Neural progenitor cell (in vitro differentiated cells): ENCODE measurements around the gene TPPP. TPM values are rescaled to one million over a fixed set of nuclear protein-coding genes. Genes with fewer than 3 reads are reported as not detected.

Experiments
- DNase-seq: peaks from one replicate; pipeline ENCODE4 v3.0.0-alpha.2; 2016; ENCODE audit warnings: low spot score
- H2AFZ ChIP-seq: fragments of 200-600 bp; sonication (generic); replicated peaks from 2 replicates; pipeline ENCODE4 v1.6.1; 2016; ENCODE audit warnings: antibody characterized with exemption
- H3F3A ChIP-seq: fragments of 200-600 bp; sonication (generic); 2 replicates; pipeline ENCODE4 v1.6.1; 2016; ENCODE audit warnings: antibody characterized with exemption, low read depth
- H3K27ac ChIP-seq: fragments of 200-600 bp; sonication (generic); 2 replicates; pipeline ENCODE4 v1.5.1; 2016; ENCODE audit warnings: mild to moderate bottlenecking
- H3K27me3 ChIP-seq: fragments of 200-600 bp; sonication (generic); 2 replicates; pipeline ENCODE4 v1.6.1; 2016; ENCODE audit warnings: mild to moderate bottlenecking, moderate library complexity
- H3K36me3 ChIP-seq: fragments of 200-600 bp; sonication (generic); 2 replicates; pipeline ENCODE4 v1.5.1; 2016
- H3K4me1 ChIP-seq: fragments of 200-600 bp; sonication (generic); 2 replicates; pipeline ENCODE4 v1.6.1; 2016; ENCODE audit warnings: mixed run types
- H3K4me2 ChIP-seq: fragments of 200-600 bp; sonication (generic); 2 replicates; pipeline ENCODE4 v1.6.1; 2016
- H3K4me3 ChIP-seq: fragments of 200-600 bp; sonication (generic); 2 replicates; pipeline ENCODE4 v1.5.1; 2016
- H3K79me2 ChIP-seq: fragments of 200-600 bp; sonication (generic); 2 replicates; pipeline ENCODE4 v1.6.1; 2016; ENCODE audit warnings: low read depth
- H3K9ac ChIP-seq: fragments of 200-600 bp; sonication (generic); 2 replicates; pipeline ENCODE4 v1.6.1; 2016
- H3K9me3 ChIP-seq: fragments of 200-600 bp; sonication (generic); 2 replicates; pipeline ENCODE4 v1.5.1; 2016; ENCODE audit warnings: low read depth
- H4K20me1 ChIP-seq: fragments of 200-600 bp; sonication (generic); 2 replicates; pipeline ENCODE4 v1.6.1; 2016; ENCODE audit warnings: low read depth
- H3K27ac Mint-ChIP-seq: 3 replicates; pipeline ENCODE4 v1.8.0; 2021; ENCODE audit warnings: mixed read lengths
- H3K27me3 Mint-ChIP-seq: 2 replicates; pipeline ENCODE4 v1.8.0; 2022; ENCODE audit warnings: low read depth, mild to moderate bottlenecking, inconsistent platforms, moderate library complexity, mixed read lengths; ENCODE audit not compliant: insufficient read depth
- H3K36me3 Mint-ChIP-seq: 3 replicates; pipeline ENCODE4 v1.8.0; 2021; ENCODE audit warnings: mixed read lengths
- H3K4me1 Mint-ChIP-seq: 3 replicates; pipeline ENCODE4 v1.8.0; 2021; ENCODE audit warnings: mixed read lengths
- H3K4me3 Mint-ChIP-seq: 3 replicates; pipeline ENCODE4 v1.8.0; 2021; ENCODE audit warnings: mild to moderate bottlenecking, moderate library complexity, mixed read lengths
- H3K9me3 Mint-ChIP-seq: 3 replicates; pipeline ENCODE4 v1.8.0; 2020; ENCODE audit warnings: mixed read lengths
- EZH2 ChIP-seq: fragments of 200-600 bp; sonication (generic); IDR thresholded peaks from 2 replicates; pipeline ENCODE4 v1.6.1; 2017; ENCODE audit warnings: antibody characterized with exemption, mild to moderate bottlenecking, moderate library complexity
- EZH2phosphoT487 ChIP-seq: fragments of 200-600 bp; sonication (generic); IDR thresholded peaks from 2 replicates; pipeline ENCODE4 v1.6.1; 2017; ENCODE audit warnings: antibody characterized with exemption
- total RNA-seq: library from RNA; depleted of rRNA; stranded (reverse); fragments of >200 nt; gene quantifications from 2 replicates; pipeline ENCODE4 v1.2.3, GENCODE V29; 2015; ENCODE audit warnings: low replicate concordance
- TF ChIP-seq, protein P1 (sequence below): fragments of 200-600 bp; sonication (generic); IDR thresholded peaks from 2 replicates; pipeline ENCODE4 v1.5.1; 2017; ENCODE audit warnings: antibody characterized with exemption, mild to moderate bottlenecking

TPPP gene
- total RNA-seq, 1 donor from 2014 or later, result not detected

DNA sequence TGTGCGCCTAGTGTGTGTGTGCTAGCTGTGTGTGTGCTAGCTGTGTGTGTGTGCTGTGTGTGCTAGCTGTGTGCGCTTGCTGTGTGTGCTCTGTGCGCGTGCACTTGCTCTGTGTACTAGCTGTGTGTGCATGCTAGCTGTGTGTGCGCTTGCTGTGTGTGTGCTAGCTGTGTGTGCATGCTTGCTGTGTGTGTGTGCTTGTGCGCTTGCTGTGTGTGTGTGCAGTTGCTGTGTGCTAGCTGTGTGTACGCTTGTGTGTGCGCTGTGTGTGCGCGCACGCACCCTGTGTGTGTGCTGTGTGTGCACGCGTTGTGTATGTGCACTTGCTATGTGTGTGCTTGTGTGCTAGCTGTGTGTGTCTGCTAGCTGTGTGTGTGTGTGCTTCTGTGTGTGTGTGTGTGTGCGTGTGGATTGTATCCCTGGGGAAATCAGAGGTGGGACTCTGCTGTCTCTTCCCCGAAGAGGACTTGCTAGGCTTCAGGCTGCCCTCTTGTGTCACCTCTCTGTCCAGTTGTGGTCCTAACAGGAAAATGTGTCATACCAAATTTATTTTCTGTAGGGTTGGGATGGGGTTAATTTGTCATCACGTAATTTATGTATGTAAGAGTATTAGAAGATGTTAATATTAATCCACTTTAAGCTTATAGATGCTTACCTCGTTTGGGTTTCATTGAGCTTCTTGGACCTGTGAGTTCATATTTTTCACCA lies 38.9 kb downstream of the TPPP start:
- H3K9ac ChIP-seq, result no peak overlapping the region
- peak overlapping the region; percentile 49 for H3K4me3 Mint-ChIP-seq
- H3K79me2 ChIP-seq, result no peaks in the 10 kb centered on the region
- no peak overlapping the region for H3K27ac ChIP-seq
- no peak overlapping the region for H3K4me2 ChIP-seq
- H3K9me3 Mint-ChIP-seq, result no peaks in the 10 kb centered on the region
- H3K36me3 Mint-ChIP-seq, result peaks cover 40% of the 10 kb centered on the region
- no peaks in the 10 kb centered on the region for H3K36me3 ChIP-seq
- H3K27me3 Mint-ChIP-seq, result peaks cover 5% of the 10 kb centered on the region
- H3K4me3 ChIP-seq, result no peak overlapping the region
- no peak overlapping the region for H3K27ac Mint-ChIP-seq
- H3F3A ChIP-seq, result no peaks in the 10 kb centered on the region
- no peaks in the 10 kb centered on the region for H3K9me3 ChIP-seq
- H3K4me1 ChIP-seq, result no peaks in the 10 kb centered on the region
- H3K27me3 ChIP-seq, result no peaks in the 10 kb centered on the region
- TF ChIP-seq EZH2 (no peak), EZH2phosphoT487 (no peak)
- TF ChIP-seq, protein P1, sequence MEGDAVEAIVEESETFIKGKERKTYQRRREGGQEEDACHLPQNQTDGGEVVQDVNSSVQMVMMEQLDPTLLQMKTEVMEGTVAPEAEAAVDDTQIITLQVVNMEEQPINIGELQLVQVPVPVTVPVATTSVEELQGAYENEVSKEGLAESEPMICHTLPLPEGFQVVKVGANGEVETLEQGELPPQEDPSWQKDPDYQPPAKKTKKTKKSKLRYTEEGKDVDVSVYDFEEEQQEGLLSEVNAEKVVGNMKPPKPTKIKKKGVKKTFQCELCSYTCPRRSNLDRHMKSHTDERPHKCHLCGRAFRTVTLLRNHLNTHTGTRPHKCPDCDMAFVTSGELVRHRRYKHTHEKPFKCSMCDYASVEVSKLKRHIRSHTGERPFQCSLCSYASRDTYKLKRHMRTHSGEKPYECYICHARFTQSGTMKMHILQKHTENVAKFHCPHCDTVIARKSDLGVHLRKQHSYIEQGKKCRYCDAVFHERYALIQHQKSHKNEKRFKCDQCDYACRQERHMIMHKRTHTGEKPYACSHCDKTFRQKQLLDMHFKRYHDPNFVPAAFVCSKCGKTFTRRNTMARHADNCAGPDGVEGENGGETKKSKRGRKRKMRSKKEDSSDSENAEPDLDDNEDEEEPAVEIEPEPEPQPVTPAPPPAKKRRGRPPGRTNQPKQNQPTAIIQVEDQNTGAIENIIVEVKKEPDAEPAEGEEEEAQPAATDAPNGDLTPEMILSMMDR, result no peak
- no peaks in the 10 kb centered on the region for H4K20me1 ChIP-seq
- H2AFZ ChIP-seq, result no peak overlapping the region
- DNase-seq, result no peak
- H3K4me1 Mint-ChIP-seq, result no peaks in the 10 kb centered on the region

DNA sequence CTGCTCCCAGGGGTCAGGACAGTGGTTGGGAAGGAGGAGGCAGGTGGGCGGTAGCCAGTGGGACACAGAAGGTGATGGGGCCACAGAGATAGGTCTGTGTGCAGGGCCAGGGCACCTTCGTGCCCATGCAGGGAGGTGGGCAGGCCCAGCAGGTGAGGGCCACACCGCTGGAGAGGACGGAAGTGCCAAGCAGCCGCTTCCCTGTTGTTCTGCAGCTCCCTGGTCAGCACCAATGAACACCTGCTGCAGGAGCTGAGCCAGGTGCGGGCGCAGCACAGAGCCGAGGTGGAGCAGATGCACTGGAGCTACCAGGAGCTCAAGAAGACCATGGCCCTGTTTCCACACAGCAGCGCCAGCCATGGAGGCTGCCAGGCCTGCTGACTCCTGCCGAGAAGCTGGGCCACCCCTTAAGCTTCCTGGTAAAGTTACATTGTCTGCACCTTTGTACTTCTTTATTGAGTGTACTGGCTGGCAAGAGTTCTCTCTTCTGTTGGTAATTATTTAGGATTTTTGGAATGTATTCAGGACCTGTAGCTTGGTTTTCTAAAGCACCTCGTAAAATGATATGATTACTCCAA lies 40.3 kb downstream of the TPPP start:
- Histone ChIP-seq H3K9me3 (no peaks in the 10 kb centered on the region), H3F3A (peaks cover 8% of the 10 kb centered on the region), H2AFZ (no peak overlapping the region), H3K9ac (no peak overlapping the region), H3K4me1 (no peaks in the 10 kb centered on the region), H3K27me3 (no peaks in the 10 kb centered on the region), H3K27ac (no peak overlapping the region), H3K36me3 (peaks cover 2% of the 10 kb centered on the region), H3K4me3 (no peak overlapping the region), H3K4me2 (no peak overlapping the region), H3K79me2 (no peaks in the 10 kb centered on the region), H4K20me1 (no peaks in the 10 kb centered on the region)
- TF ChIP-seq, protein P1, result no peak
- no peak for TF ChIP-seq EZH2phosphoT487
- no peak for TF ChIP-seq EZH2
- DNase-seq, result no peak
- H3K27ac Mint-ChIP-seq, result no peak overlapping the region
- no peaks in the 10 kb centered on the region for H3K4me1 Mint-ChIP-seq
- H3K4me3 Mint-ChIP-seq, result no peak overlapping the region
- H3K9me3 Mint-ChIP-seq, result no peaks in the 10 kb centered on the region
- peaks cover 5% of the 10 kb centered on the region for H3K27me3 Mint-ChIP-seq
- H3K36me3 Mint-ChIP-seq, result peaks cover 32% of the 10 kb centered on the region

DNA sequence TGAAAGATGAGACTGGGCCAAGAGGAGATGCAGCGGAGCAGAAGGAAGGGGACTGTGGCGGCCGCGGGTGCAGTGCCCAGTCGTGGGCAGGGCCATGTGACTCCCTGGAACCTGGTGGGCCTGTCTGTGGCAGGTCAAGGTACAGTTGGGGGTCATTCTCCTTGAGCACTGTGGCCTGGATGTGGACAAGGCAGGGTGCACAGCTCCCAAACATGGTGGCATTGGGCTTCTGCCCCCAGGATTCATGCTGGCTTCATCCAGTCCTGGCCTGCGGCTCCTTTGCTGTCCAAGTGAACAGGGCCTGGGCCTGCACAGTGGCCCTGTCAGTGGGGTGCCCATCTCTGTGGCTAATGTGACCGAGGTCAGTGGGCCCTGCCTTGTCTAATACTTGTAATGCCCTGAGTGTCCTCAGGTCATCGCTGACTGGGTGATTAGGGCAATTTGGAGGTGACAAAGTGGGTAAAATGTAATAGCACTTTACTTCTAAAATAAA lies 41.1 kb downstream of the TPPP start:
- Mint-ChIP-seq H3K27ac (no peak overlapping the region), H3K36me3 (peaks cover 28% of the 10 kb centered on the region), H3K27me3 (peaks cover 5% of the 10 kb centered on the region), H3K4me1 (no peaks in the 10 kb centered on the region), H3K4me3 (no peak overlapping the region), H3K9me3 (peaks cover 2% of the 10 kb centered on the region)
- Histone ChIP-seq H3K4me2 (no peak overlapping the region), H3K79me2 (no peaks in the 10 kb centered on the region), H2AFZ (no peak overlapping the region), H3K4me1 (no peaks in the 10 kb centered on the region), H3K9ac (no peak overlapping the region), H3K27ac (no peak overlapping the region), H3K9me3 (no peaks in the 10 kb centered on the region), H3K27me3 (no peaks in the 10 kb centered on the region), H4K20me1 (no peaks in the 10 kb centered on the region), H3K4me3 (no peak overlapping the region), H3K36me3 (peaks cover 6% of the 10 kb centered on the region), H3F3A (peaks cover 15% of the 10 kb centered on the region)
- no peak for DNase-seq
- TF ChIP-seq EZH2phosphoT487 (no peak), EZH2 (no peak)
- TF ChIP-seq, protein P1, result no peak
